Measurements from ENCODE around the gene DCTN4.

DNA sequence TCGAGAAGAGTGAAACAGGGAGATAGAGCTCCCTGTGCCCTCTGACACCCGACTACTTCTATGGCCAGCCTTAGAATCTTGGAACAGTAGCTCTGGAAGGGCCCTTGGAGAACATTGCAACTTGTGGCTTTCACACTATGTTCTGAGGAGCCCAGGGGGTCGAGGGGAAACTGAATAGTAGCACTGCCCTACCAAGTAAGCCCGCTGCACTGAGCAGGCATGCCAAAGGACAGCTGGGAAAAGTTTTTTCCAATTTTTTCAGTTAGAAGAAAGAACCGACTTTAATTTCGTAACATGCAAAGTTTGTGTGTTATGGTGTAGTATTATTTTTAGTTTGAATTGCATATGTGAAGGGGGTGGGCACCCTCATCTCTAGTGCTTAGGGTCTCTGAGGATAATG, 30.6 kb upstream of the DCTN4 start:
- no peak for TF ChIP-seq CTCF (conservative IDR thresholded peaks at IDR 0.05; ENCODE audit: low read length)
- TF ChIP-seq EZH2phosphoT487 (IDR thresholded peaks at IDR 0.05; ENCODE audit: borderline replicate concordance, low read depth, low read length), result no peak
